ENCODE measurements around the gene TRIP4.

TRIP4 gene

DNA sequence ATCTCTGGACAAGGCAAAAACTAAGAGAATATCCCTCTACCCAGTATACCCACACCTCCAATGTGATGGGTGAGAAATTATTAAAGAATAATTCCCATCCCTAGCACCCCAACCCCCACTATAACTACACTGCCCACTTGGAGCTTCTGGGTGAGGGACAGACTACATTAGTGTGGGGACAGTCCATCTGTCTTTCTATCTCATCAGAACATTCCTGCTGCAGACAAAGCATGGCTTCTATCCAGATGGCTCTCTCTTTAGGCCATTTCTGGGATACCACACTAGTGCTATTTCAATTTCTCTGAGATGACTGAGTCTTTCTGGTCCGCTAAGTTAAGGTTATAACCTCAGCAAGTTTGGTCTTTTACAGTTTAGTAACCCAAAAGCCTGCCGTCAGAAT, 38.3 kb upstream of the TRIP4 start:
- TF ChIP-seq, protein P1, sequence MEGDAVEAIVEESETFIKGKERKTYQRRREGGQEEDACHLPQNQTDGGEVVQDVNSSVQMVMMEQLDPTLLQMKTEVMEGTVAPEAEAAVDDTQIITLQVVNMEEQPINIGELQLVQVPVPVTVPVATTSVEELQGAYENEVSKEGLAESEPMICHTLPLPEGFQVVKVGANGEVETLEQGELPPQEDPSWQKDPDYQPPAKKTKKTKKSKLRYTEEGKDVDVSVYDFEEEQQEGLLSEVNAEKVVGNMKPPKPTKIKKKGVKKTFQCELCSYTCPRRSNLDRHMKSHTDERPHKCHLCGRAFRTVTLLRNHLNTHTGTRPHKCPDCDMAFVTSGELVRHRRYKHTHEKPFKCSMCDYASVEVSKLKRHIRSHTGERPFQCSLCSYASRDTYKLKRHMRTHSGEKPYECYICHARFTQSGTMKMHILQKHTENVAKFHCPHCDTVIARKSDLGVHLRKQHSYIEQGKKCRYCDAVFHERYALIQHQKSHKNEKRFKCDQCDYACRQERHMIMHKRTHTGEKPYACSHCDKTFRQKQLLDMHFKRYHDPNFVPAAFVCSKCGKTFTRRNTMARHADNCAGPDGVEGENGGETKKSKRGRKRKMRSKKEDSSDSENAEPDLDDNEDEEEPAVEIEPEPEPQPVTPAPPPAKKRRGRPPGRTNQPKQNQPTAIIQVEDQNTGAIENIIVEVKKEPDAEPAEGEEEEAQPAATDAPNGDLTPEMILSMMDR (IDR thresholded peaks at IDR 0.05; ENCODE audit: low read depth, low read length), result no peak
- no peak for DNase-seq (ENCODE audit: extremely low read depth, low read depth)

- no peak for DNase-seq (ENCODE audit: extremely low read depth, low read depth)
- TF ChIP-seq, protein P1 (IDR thresholded peaks at IDR 0.05; ENCODE audit: low read depth, low read length), result no peak
Observed at GRCh38 chr15:64351265-64351664, 36.4 kb upstream of the TRIP4 start.

DNA sequence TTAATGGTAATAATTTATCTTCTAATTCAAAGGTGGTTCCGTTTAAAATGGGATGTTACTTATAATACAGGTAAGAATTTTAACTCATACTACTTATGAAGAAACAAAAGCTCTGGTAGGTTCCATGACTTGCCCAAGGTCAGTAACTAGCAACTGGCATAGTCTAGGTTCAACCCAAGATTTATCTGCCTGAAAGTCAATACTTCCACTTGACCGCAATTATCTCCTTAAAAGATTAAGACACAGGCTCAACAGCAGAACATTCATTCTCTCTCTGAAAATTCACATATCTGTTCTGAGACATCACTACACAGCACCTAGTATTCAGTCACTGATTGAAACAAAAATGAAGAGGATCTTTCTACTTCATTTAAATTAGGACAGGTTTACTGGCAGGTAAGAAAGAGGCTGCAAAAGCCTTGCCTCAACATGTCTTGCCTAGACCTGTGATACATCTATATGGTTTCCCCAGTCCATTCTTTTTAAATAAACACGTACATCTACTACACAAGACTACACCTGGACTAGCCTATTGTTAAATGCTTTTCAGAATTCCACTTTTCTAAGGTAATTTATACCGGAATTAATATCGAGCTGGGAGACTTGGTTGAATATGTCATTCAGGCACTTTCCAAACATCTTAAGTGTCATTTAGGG, 32.8 kb upstream of the TRIP4 start:
- TF ChIP-seq, protein P1 (IDR thresholded peaks at IDR 0.05; ENCODE audit: low read depth, low read length), result no peak
- no peak for DNase-seq (ENCODE audit: extremely low read depth, low read depth)

DNA sequence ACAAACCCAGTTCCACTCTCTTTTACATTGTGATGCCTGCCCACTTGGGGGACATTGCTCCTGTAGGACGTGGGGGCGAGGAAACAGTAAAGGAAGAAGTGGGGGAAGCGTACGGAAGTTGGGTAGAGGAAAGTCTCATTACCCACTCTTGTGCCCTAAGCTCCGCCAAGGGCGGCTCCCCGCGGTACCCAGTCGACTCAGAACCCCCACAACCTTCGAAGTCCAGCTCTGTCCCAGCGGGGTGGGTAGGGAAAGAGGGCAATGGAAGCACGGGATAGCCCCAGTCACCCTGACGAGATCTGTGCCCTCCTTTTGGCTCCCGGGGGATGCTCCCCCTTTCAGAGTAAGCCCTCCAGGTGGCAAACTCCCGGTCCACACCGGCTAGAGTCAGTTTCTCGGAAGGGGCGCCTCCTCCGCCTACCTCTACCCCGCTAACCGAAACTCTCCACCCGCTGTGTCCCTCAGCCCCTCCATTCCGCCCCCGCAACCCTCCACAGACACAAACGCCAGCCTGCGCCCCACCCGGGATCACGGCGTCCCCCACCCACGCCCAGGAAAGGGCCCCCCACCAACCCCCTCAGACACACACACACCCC, 32.2 kb upstream of the TRIP4 start:
- DNase-seq (ENCODE audit: extremely low read depth, low read depth), result no peak
- TF ChIP-seq, protein P1 (IDR thresholded peaks at IDR 0.05; ENCODE audit: low read depth, low read length), result no peak

DNA sequence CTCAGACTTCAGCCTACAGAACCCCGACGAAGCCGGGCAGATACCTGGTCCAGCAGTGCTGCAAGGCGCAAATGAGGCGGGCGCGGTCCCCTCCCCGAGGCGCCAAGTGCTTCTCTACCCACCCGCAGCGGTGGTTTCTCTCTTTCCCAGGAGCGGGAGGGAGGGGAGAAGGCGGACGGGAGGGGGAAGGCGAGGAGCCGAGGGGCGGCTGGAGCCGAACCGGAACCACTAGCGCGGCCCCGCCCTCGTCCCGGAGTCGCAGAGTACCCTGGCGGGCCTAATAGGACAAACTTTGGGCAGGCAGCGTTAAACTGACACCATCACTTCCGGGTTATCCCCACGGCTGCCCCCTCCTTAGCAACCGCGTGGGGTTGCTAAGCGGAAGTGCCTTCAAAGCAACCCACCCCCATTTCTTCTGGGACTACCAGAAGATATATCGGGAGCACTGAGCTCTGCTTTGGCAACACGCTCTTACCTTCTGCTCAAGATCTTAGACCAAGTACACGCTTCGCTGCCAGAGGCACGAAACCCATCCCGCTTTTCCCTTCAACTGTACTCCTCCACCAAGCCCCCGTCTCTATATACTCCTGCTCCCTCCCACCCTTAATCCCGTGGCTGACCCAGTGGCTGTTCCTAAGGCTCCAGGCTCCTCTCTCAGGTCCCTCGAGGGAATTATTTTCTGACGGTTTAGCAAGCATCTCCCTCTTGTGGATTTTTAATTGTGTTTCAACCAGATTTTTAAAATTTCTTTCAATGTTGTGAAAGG, 31.5 kb upstream of the TRIP4 start, which contains the start of gene CSNK1G1:
Gene CSNK1G1 (minus strand): TSS at position 230 of the 766 bp plus-strand sequence. CDS start 55,674 bp downstream, outside the sequence.
- TF ChIP-seq, protein P1 (IDR thresholded peaks at IDR 0.05; ENCODE audit: low read depth, low read length), result peak; percentile 46
- peak; percentile 95 for DNase-seq (ENCODE audit: extremely low read depth, low read depth)

- DNase-seq (ENCODE audit: extremely low read depth, low read depth), result no peak
- TF ChIP-seq, protein P1 (IDR thresholded peaks at IDR 0.05; ENCODE audit: low read depth, low read length), result no peak
Observed at GRCh38 chr15:64356710-64357040, 31.0 kb upstream of the TRIP4 start.

- no peak for DNase-seq (ENCODE audit: extremely low read depth, low read depth)
- TF ChIP-seq, protein P1 (IDR thresholded peaks at IDR 0.05; ENCODE audit: low read depth, low read length), result no peak
Observed at GRCh38 chr15:64361259-64361658, 26.4 kb upstream of the TRIP4 start.
